Measurements from ENCODE around the gene FBRS.

FBRS gene

GRCh38 chr16:30657866-30658730, at the start of gene FBRS:
TSS of gene FBRS (plus strand) at chr16:30658431. CDS start at chr16:30659519, 1,088 bp downstream.
- DNase-seq (ENCODE audit: low spot score) = peak; percentile 98
- in situ Hi-C loops (cut with MboI; ENCODE audit: low pct_unique_long_range_greater_than_20kb, low sequenced_read_pairs, unreplicated experiment) = no loop called here
- TF ChIP-seq CTCF (IDR thresholded peaks at IDR 0.05; ENCODE audit: extremely low read depth, insufficient read depth, missing control alignments) = peak; percentile 94

- TF ChIP-seq CTCF (IDR thresholded peaks at IDR 0.05; ENCODE audit: extremely low read depth, insufficient read depth, missing control alignments) = no peak
- DNase-seq (ENCODE audit: low spot score) = peak; percentile 64
- in situ Hi-C loops (cut with MboI; ENCODE audit: low pct_unique_long_range_greater_than_20kb, low sequenced_read_pairs, unreplicated experiment) = loop anchor here (10.0 to 25.0 kb wide), 2 partner anchors 174 to 497 kb away; partner anchors contain the start of genes DCTPP1, GDPD3 and MAPK3
Measured at GRCh38 chr16:30609002-30609925, 49.0 kb upstream of the FBRS start.

GRCh38 chr16:30609926-30610839, 48.0 kb upstream of the FBRS start, which contains the start of gene ZNF689:
TSS of gene ZNF689 (minus strand) at chr16:30610389. CDS start at chr16:30610041, 348 bp downstream.
- peak; percentile 98 for DNase-seq (ENCODE audit: low spot score)
- in situ Hi-C loops (cut with MboI; ENCODE audit: low pct_unique_long_range_greater_than_20kb, low sequenced_read_pairs, unreplicated experiment) = loop anchor here (10.0 to 25.0 kb wide), 2 partner anchors 175 to 498 kb away; partner anchors contain the start of genes DCTPP1, GDPD3 and MAPK3
- TF ChIP-seq CTCF (IDR thresholded peaks at IDR 0.05; ENCODE audit: extremely low read depth, insufficient read depth, missing control alignments) = no peak

- peak; percentile 78 for TF ChIP-seq CTCF (IDR thresholded peaks at IDR 0.05; ENCODE audit: extremely low read depth, insufficient read depth, missing control alignments)
- peak; percentile 48 for DNase-seq (ENCODE audit: low spot score)
- in situ Hi-C loops (cut with MboI; ENCODE audit: low pct_unique_long_range_greater_than_20kb, low sequenced_read_pairs, unreplicated experiment) = loop anchor here (25.0 kb wide), 1 partner anchor 503 kb away; the partner anchor contains the start of genes GDPD3 and MAPK3
Measured at GRCh38 chr16:30615358-30616091, 42.7 kb upstream of the FBRS start.

GRCh38 chr16:30619202-30619601, 39.0 kb upstream of the FBRS start:
- TF ChIP-seq CTCF (IDR thresholded peaks at IDR 0.05; ENCODE audit: extremely low read depth, insufficient read depth, missing control alignments) = no peak
- in situ Hi-C loops (cut with MboI; ENCODE audit: low pct_unique_long_range_greater_than_20kb, low sequenced_read_pairs, unreplicated experiment) = loop anchor here (25.0 kb wide), 1 partner anchor 507 kb away; the partner anchor contains the start of genes GDPD3 and MAPK3
- no peak for DNase-seq (ENCODE audit: low spot score)

Data from GM13977 (cell line).